B cell (primary cell): Measurements from ENCODE around the gene CYYR1.

Source experiments
- CTCF ChIP-seq: fragments of 200-600 bp; IDR thresholded peaks from one replicate; pipeline ENCODE4 v1.8.0; 2022; ENCODE audit warnings: antibody characterized with exemption, mild to moderate bottlenecking
- EZH2 ChIP-seq: IDR thresholded peaks from 2 replicates; pipeline ENCODE4 v1.6.1; 2012; ENCODE audit warnings: borderline replicate concordance, low read depth, mild to moderate bottlenecking, moderate library complexity, low read length; ENCODE audit not compliant: insufficient read depth, poor library complexity, severe bottlenecking

GRCh38 chr21:26432410-26432809 is 140.7 kb downstream of the CYYR1 start:
- no peak for TF ChIP-seq CTCF
- no peak for TF ChIP-seq EZH2
